ENCODE results near the gene COQ9. TPM values are rescaled to one million over a fixed set of nuclear protein-coding genes. Genes with fewer than 3 reads are reported as not detected.

The COQ9 gene
- total RNA-seq, 1 experiment from 2014 or later: 62.7 TPM

GRCh38 chr16:57452021-57452420, 4.7 kb downstream of the COQ9 start:
- Histone ChIP-seq H3K4me3 (replicated peaks in 1 of 2; ENCODE audit: low read depth in 1 of 2, low read length in 2 of 2) (no peak overlapping the region), H3K4me2 (ENCODE audit: low read length) (no peak overlapping the region), H4K20me1 (ENCODE audit: insufficient read depth) (no peaks in the 10 kb centered on the region), H3K4me1 (ENCODE audit: control insufficient read depth in 1 of 2, insufficient read depth in 2 of 2, low read length in 2 of 2) (peaks cover 3 to 9% of the 10 kb centered on the region in 2 experiments; a peak in 3 of 4 replicates), H3K27me3 (ENCODE audit: insufficient read depth, low read length) (no peaks in the 10 kb centered on the region), H3K9me2 (ENCODE audit: insufficient read depth) (no peaks in the 10 kb centered on the region), H3K27ac (ENCODE audit: low read depth, low read length) (no peak overlapping the region), H3K79me2 (ENCODE audit: insufficient read depth, low read length) (peaks cover 26% of the 10 kb centered on the region), H2AFZ (ENCODE audit: low read depth, low read length, poor library complexity, severe bottlenecking) (no peak overlapping the region), H3K9me3 (ENCODE audit: control insufficient read depth in 1 of 2, insufficient read depth in 1 of 2, low read depth in 1 of 2, low read length in 2 of 2) (no peaks in the 10 kb centered on the region), H3K36me3 (ENCODE audit: control insufficient read depth in 1 of 2, insufficient read depth in 2 of 2, low read length in 2 of 2) (peaks cover 41 to 49% of the 10 kb centered on the region in 2 experiments), H3K9ac (ENCODE audit: low read length) (no peak overlapping the region)
- ChIA-PET POLR2A (no interaction called here), RAD21 (ENCODE audit: low non-redundant PET in 1 of 2, low total read pairs in 2 of 2, uncharacterized antibody in 2 of 2, unreplicated experiment in 2 of 2) (no interaction called here), CTCF (no interaction called here)
- TF ChIP-seq CTCF (IDR thresholded peaks at IDR 0.05 in 2 of 3, conservative IDR thresholded peaks at IDR 0.05 in 1 of 3; ENCODE audit: borderline replicate concordance in 1 of 3, insufficient read depth in 1 of 3, low read depth in 2 of 3, low read length in 2 of 3): no peak
- no peak for TF ChIP-seq EZH2phosphoT487 (IDR thresholded peaks at IDR 0.05; ENCODE audit: borderline replicate concordance)
- TF ChIP-seq FOSL1 (IDR thresholded peaks at IDR 0.05; ENCODE audit: low read depth): no peak
- TF ChIP-seq ZNF274 (IDR thresholded peaks at IDR 0.05; ENCODE audit: low read depth, low read length): no peak
- TF ChIP-seq, protein P1, sequence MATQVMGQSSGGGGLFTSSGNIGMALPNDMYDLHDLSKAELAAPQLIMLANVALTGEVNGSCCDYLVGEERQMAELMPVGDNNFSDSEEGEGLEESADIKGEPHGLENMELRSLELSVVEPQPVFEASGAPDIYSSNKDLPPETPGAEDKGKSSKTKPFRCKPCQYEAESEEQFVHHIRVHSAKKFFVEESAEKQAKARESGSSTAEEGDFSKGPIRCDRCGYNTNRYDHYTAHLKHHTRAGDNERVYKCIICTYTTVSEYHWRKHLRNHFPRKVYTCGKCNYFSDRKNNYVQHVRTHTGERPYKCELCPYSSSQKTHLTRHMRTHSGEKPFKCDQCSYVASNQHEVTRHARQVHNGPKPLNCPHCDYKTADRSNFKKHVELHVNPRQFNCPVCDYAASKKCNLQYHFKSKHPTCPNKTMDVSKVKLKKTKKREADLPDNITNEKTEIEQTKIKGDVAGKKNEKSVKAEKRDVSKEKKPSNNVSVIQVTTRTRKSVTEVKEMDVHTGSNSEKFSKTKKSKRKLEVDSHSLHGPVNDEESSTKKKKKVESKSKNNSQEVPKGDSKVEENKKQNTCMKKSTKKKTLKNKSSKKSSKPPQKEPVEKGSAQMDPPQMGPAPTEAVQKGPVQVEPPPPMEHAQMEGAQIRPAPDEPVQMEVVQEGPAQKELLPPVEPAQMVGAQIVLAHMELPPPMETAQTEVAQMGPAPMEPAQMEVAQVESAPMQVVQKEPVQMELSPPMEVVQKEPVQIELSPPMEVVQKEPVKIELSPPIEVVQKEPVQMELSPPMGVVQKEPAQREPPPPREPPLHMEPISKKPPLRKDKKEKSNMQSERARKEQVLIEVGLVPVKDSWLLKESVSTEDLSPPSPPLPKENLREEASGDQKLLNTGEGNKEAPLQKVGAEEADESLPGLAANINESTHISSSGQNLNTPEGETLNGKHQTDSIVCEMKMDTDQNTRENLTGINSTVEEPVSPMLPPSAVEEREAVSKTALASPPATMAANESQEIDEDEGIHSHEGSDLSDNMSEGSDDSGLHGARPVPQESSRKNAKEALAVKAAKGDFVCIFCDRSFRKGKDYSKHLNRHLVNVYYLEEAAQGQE (IDR thresholded peaks at IDR 0.05; ENCODE audit: low read depth): no peak
- TF ChIP-seq ZFX (IDR thresholded peaks at IDR 0.05): no peak
- no peak for TF ChIP-seq MAX (IDR thresholded peaks at IDR 0.05)
- no peak for TF ChIP-seq POLR2AphosphoS5 (IDR thresholded peaks at IDR 0.05; ENCODE audit: low read depth, low read length)
- no peak for TF ChIP-seq SP1 (IDR thresholded peaks at IDR 0.05; ENCODE audit: low read depth)
- no peak for TF ChIP-seq SRF (IDR thresholded peaks at IDR 0.05; ENCODE audit: low read depth)
- TF ChIP-seq YY1 (IDR thresholded peaks at IDR 0.05; ENCODE audit: extremely low read depth, insufficient replicate concordance, low read depth, low read length): no peak
- intact Hi-C loops (cut with micrococcal nuclease): no loop called here
- BruUV-seq (replicated peaks): no TSS peak
- no peak for ATAC-seq
- DNase-seq (ENCODE audit: low read depth, low spot score): no peak
